Measurements from ENCODE around the gene TLX3. TPM values are rescaled to one million over a fixed set of nuclear protein-coding genes. Genes with fewer than 3 reads are reported as not detected.

Gene TLX3
- polyA plus RNA-seq, 1 donor (not counting 4 experiments of a cell fraction or from before 2014, with no cell fraction given) = not detected

DNA sequence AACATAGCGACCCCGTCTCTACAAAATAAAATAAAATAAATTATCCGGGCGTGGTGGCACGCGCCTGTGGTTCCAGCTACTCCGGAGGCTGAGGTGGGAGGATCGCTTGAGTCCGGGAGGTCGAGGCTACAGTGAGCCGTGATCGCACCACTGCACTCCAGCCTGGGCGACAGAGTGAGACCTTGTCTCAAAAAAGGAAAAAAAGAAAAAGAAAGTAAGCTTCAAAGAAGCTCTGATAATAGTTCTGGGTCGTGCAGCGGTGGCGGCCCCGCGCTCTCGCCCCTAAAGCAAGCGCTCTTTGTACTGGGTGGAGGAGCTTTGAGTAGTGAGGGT, 6.8 kb downstream of the TLX3 start:
- dilution Hi-C loops (cut with MboI; ENCODE audit: extremely low pct_ligation_motif_present, low sequenced_read_pairs) = no loop called here
- H2AFZ ChIP-seq (ENCODE audit: control insufficient read depth, low read length) = no peak overlapping the region
- DNase-seq (ENCODE audit: low read depth, low spot score) (no peak), FAIRE-seq (no peak)
- H3K9ac ChIP-seq (ENCODE audit: control insufficient read depth, extremely low read depth, insufficient read depth, low read length) = no peak overlapping the region
- peaks cover 92% of the 10 kb centered on the region for H3K27me3 ChIP-seq (ENCODE audit: control insufficient read depth, extremely low read depth, insufficient read depth, low read length)
- H3K27ac ChIP-seq (ENCODE audit: control insufficient read depth, insufficient read depth, low read length) = no peak overlapping the region
- H3K79me2 ChIP-seq (ENCODE audit: control insufficient read depth, insufficient read depth, low read length) = no peaks in the 10 kb centered on the region
- no peaks in the 10 kb centered on the region for H3K9me1 ChIP-seq (ENCODE audit: control insufficient read depth, extremely low read depth, insufficient read depth, low read length)
- H3K36me3 ChIP-seq (ENCODE audit: control insufficient read depth in 2 of 2, extremely low read depth in 1 of 2, insufficient read depth in 2 of 2, low read length in 2 of 2) = no peaks in the 10 kb centered on the region
- no peaks in the 10 kb centered on the region for H3K4me1 ChIP-seq (ENCODE audit: control insufficient read depth, extremely low read depth, insufficient read depth, low read length)
- H4K20me1 ChIP-seq (ENCODE audit: control insufficient read depth, extremely low read depth, insufficient read depth, low read length) = peaks cover 3% of the 10 kb centered on the region
- no peaks in the 10 kb centered on the region for H3K9me3 ChIP-seq (ENCODE audit: control insufficient read depth, low read depth, low read length)
- H3K4me2 ChIP-seq (ENCODE audit: control insufficient read depth, extremely low read depth, insufficient read depth, low read depth, low read length) = peak overlapping the region; percentile 10
- TF ChIP-seq EZH2 (IDR thresholded peaks at IDR 0.05; ENCODE audit: low read length) (no peak), CTCF (optimal IDR thresholded peaks at IDR 0.05 in 1 of 3, IDR thresholded peaks at IDR 0.05 in 1 of 3, conservative IDR thresholded peaks at IDR 0.05 in 1 of 3; ENCODE audit: extremely low read depth in 1 of 3, insufficient read depth in 2 of 3, low read length in 3 of 3) (no peak)
- H3K4me3 ChIP-seq (ENCODE audit: control insufficient read depth in 2 of 3, extremely low read depth in 1 of 3, insufficient read depth in 2 of 3, low read depth in 1 of 3, low read length in 3 of 3) = no peak overlapping the region

DNA sequence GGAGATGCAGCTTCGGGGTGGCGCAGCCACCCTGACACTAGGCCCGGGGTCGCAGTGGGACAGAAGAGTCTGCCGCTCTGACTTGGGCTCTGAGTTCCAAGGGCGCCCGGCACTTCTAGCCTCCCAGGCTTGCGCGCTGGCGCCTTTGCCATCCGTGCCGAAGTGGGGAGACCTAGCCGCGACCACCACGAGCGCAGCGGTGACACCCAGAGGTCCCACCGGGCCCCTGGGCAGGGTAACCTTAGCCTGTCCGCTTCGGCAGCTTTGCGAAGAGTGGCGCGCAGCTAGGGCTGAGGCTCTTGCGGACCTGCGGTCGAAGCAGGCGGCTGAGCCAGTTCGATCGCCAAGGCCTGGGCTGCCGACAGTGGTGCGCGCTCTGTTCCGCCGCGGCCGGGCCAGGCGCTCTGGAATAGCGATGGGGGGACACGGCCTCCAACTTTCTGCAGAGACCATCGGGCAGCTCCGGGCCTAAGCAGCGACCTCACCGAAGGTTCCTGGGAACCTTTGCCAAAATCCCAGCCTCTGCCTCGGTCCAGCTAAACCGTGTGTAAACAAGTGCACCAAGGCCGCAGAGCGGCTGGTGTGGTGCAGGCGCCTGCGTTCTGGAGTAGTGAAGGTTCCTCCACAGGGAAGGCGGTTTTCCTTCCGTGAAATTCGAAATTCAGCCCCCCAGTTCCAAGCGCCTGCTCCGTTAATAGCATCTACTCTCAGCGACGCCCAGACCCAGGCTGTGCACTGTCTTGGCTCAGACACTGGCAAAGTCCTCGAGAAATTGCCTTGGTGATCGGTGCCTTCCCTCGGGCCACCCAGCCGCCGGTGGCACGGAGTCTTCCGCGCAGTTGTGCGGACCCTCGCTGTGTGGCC, 7.4 kb downstream of the TLX3 start:
- Histone ChIP-seq H3K9me1 (ENCODE audit: control insufficient read depth, extremely low read depth, insufficient read depth, low read length) (no peaks in the 10 kb centered on the region), H3K36me3 (ENCODE audit: control insufficient read depth in 2 of 2, extremely low read depth in 1 of 2, insufficient read depth in 2 of 2, low read length in 2 of 2) (no peaks in the 10 kb centered on the region), H3K27me3 (ENCODE audit: control insufficient read depth, extremely low read depth, insufficient read depth, low read length) (peaks cover 88% of the 10 kb centered on the region), H3K27ac (ENCODE audit: control insufficient read depth, insufficient read depth, low read length) (no peak overlapping the region), H3K9ac (ENCODE audit: control insufficient read depth, extremely low read depth, insufficient read depth, low read length) (no peak overlapping the region), H3K9me3 (ENCODE audit: control insufficient read depth, low read depth, low read length) (no peaks in the 10 kb centered on the region), H3K4me1 (ENCODE audit: control insufficient read depth, extremely low read depth, insufficient read depth, low read length) (no peaks in the 10 kb centered on the region), H3K4me3 (ENCODE audit: control insufficient read depth in 2 of 3, extremely low read depth in 1 of 3, insufficient read depth in 2 of 3, low read depth in 1 of 3, low read length in 3 of 3) (no peak overlapping the region), H2AFZ (ENCODE audit: control insufficient read depth, low read length) (no peak overlapping the region), H4K20me1 (ENCODE audit: control insufficient read depth, extremely low read depth, insufficient read depth, low read length) (peaks cover 3% of the 10 kb centered on the region), H3K4me2 (ENCODE audit: control insufficient read depth, extremely low read depth, insufficient read depth, low read depth, low read length) (peak overlapping the region; percentile 10), H3K79me2 (ENCODE audit: control insufficient read depth, insufficient read depth, low read length) (no peaks in the 10 kb centered on the region)
- TF ChIP-seq CTCF (optimal IDR thresholded peaks at IDR 0.05 in 1 of 3, IDR thresholded peaks at IDR 0.05 in 1 of 3, conservative IDR thresholded peaks at IDR 0.05 in 1 of 3; ENCODE audit: extremely low read depth in 1 of 3, insufficient read depth in 2 of 3, low read length in 3 of 3) (no peak), EZH2 (IDR thresholded peaks at IDR 0.05; ENCODE audit: low read length) (peak; percentile 58)
- no peak for DNase-seq (ENCODE audit: low read depth, low spot score)
- FAIRE-seq = no peak
- dilution Hi-C loops (cut with MboI; ENCODE audit: extremely low pct_ligation_motif_present, low sequenced_read_pairs) = no loop called here

Measured in keratinocyte (primary cell).